Kidney (tissue), 14 donors: Measurements from ENCODE around the gene EHD4. TPM values are rescaled to one million over a fixed set of nuclear protein-coding genes. Genes with fewer than 3 reads are reported as not detected.

Experiments
- DNase-seq, 5 donors: peaks; one replicate each; pipeline ENCODE4 v3.0.0-alpha.2; 2013 to 2020
- FAIRE-seq: peaks from 2 replicates; lab custom pipeline; 2012; peaks lifted over from hg19 to GRCh38; lab: Jason Lieb, UNC
- H3K27ac ChIP-seq, 2 donors: one replicate each; pipeline ENCODE4 v1.7.0; 2013; ENCODE audit warnings: low read depth in 2 of 2, low read length in 2 of 2, inconsistent platforms in 1 of 2
- H3K27me3 ChIP-seq: one replicate; pipeline ENCODE4 v1.7.1; 2013; ENCODE audit warnings: low read length, inconsistent platforms; ENCODE audit not compliant: control insufficient read depth, insufficient read depth
- H3K36me3 ChIP-seq, 3 donors: one replicate each; pipeline versions ENCODE4 v1.7.0 to v1.7.1; 2013; ENCODE audit warnings: low read length in 3 of 3, control low read depth in 1 of 3, inconsistent platforms in 1 of 3; ENCODE audit not compliant: insufficient read depth in 3 of 3, control insufficient read depth in 2 of 3
- H3K4me1 ChIP-seq, 3 donors: one replicate each; pipeline versions ENCODE4 v1.7.0 to v1.7.1; 2013; ENCODE audit warnings: low read length in 3 of 3, inconsistent platforms in 1 of 3, low read depth in 1 of 3; ENCODE audit not compliant: control insufficient read depth in 2 of 3, insufficient read depth in 2 of 3
- H3K4me3 ChIP-seq, 3 donors: one replicate each; pipeline versions ENCODE4 v1.7.0 to v1.8.1; 2013; ENCODE audit warnings: low read length in 3 of 3, control low read depth in 1 of 3, inconsistent platforms in 1 of 3
- H3K9ac ChIP-seq, 3 donors: one replicate each; pipeline versions ENCODE4 v1.7.0 to v1.7.1; 2013; ENCODE audit warnings: low read length in 3 of 3, control low read depth in 1 of 3, inconsistent platforms in 1 of 3
- H3K9me3 ChIP-seq, 3 donors: one replicate each; pipeline versions ENCODE4 v1.7.0 to v1.7.1; 2013; ENCODE audit warnings: low read length in 3 of 3, control low read depth in 1 of 3, inconsistent platforms in 1 of 3; ENCODE audit not compliant: control insufficient read depth in 2 of 3, insufficient read depth in 1 of 3
- CTCF ChIP-seq: IDR thresholded peaks from 3 replicates; pipeline ENCODE4 v1.5.1; 2012; ENCODE audit warnings: mild to moderate bottlenecking, moderate library complexity, borderline replicate concordance; ENCODE audit not compliant: insufficient read depth; ENCODE audit errors: extremely low read depth
- intact Hi-C: fragments of 100-400 bp; cut with DNase I; formaldehyde crosslinking; loops from one replicate; pipeline ENCODE4 v1.11.1; 2022
- polyA plus RNA-seq: library from polyadenylated mRNA; stranded (reverse); fragments of 350-450 nt; fragmentation: Illumina TruSeq; extraction: RNeasy Lipid Tissue Mini Kit (QIAGEN cat#74804); gene quantifications from one replicate; pipeline ENCODE4 v1.2.3, GENCODE V29; 2014; ENCODE audit warnings: low read depth, low replicate concordance; ENCODE audit not compliant: insufficient read depth
- total RNA-seq: library from RNA; stranded (reverse); fragmentation: NEBNext Ultra II Directional; extraction: Animal tissue kit (Norgen Biotek cat#: 25700); gene quantifications from one replicate; pipeline ENCODE4 v1.2.1, GENCODE V29; 2021
- donor health status: control.
- donor health status: control.
- donor health status: control.
- donor health status: control.
- donor health status: control.
- donor health status: DM: yes; HTN: yes; CAD: no.
- donor health status: Normal renal cell carcinoma (clear cell type).

The EHD4 gene
- total and polyA plus RNA-seq, 2 donors from 2014 or later = 15.7 to 38.5 TPM

- no peak for TF ChIP-seq CTCF
- DNase-seq (no peak), FAIRE-seq (no peak)
- no peaks in the 10 kb centered on the region for H3K27me3 ChIP-seq
- H3K27ac ChIP-seq = no peak overlapping the region
- peaks cover 0 to 5% (median 3%) of the 10 kb centered on the region in 3 donors for H3K36me3 ChIP-seq
- peaks cover 0 to 25% (median 22%) of the 10 kb centered on the region in 3 donors for H3K4me1 ChIP-seq
- H3K4me3 ChIP-seq = no peak overlapping the region
- no peak overlapping the region for H3K9ac ChIP-seq
- intact Hi-C loops = no loop called here
- no peaks in the 10 kb centered on the region for H3K9me3 ChIP-seq
Observed at GRCh38 chr15:41954036-41954435, 18.3 kb downstream of the EHD4 start.

DNA sequence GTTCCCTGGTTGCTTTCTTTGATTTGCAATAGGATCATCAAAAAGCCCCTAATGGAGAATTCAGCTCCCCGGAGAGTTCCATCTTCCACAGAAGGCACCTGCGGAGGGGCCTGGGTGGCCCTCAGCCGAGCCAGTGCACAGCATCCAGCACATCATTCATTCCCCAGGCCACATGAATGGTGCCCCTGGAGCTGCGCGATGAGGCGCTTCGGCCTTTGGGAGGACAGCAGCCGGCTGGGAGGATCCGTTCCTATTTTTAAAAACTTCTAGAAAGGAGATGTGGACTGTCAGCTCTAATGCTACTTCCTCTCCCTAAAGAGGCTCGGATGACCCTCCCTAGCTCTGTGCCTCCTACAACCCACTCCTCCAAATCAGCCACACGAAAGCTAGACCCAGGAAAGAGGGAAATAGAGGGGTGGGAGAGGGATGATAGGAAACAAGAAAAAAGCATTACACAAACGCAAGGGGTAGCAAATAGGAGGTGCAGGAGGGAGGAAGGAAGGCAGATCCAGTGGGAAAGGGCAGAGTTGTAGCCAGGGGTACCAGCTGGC is 20.3 kb downstream of the EHD4 start:
- DNase-seq = no peak
- Histone ChIP-seq H3K9ac (no peak overlapping the region), H3K4me3 (no peak overlapping the region), H3K9me3 (no peaks in the 10 kb centered on the region), H3K36me3 (peaks cover 0 to 5% (median 3%) of the 10 kb centered on the region in 3 donors), H3K4me1 (peaks cover 0 to 32% (median 16%) of the 10 kb centered on the region in 3 donors), H3K27ac (no peak overlapping the region), H3K27me3 (no peaks in the 10 kb centered on the region)
- intact Hi-C loops = no loop called here
- no peak for FAIRE-seq
- TF ChIP-seq CTCF = no peak

- Histone ChIP-seq H3K9ac (no peak overlapping the region), H3K27me3 (no peaks in the 10 kb centered on the region), H3K4me3 (no peak overlapping the region), H3K4me1 (peaks cover 0 to 32% (median 18%) of the 10 kb centered on the region in 3 donors), H3K27ac (no peak overlapping the region), H3K36me3 (peaks cover 0 to 5% (median 3%) of the 10 kb centered on the region in 3 donors), H3K9me3 (no peaks in the 10 kb centered on the region)
- FAIRE-seq (no peak), DNase-seq (no peak)
- intact Hi-C loops = no loop called here
- no peak for TF ChIP-seq CTCF
Observed at GRCh38 chr15:41951571-41951970, 20.8 kb downstream of the EHD4 start.
